Activated CD4-positive, alpha-beta T cell treated with anti-CD3 and anti-CD28 coated beads, Interleukin-2, Interleukin-4, amounts not matched to agents 100 ng/mL and 50 ng/mL, durations not matched to agents 16 hours and 8 hours (primary cell): ENCODE measurements around the gene CLEC2L.

ENCODE experiments used
- DNase-seq: peaks from one replicate; pipeline ENCODE4 v3.0.0-alpha.2; 2020; ENCODE audit warnings: low spot score

Gene CLEC2L

GRCh38 chr7:139575338-139575680 lies 51.8 kb downstream of the CLEC2L start:
- no peak for DNase-seq

GRCh38 chr7:139576179-139576973 lies 52.9 kb downstream of the CLEC2L start:
- DNase-seq: no peak

GRCh38 chr7:139580435-139580834 lies 57.0 kb downstream of the CLEC2L start:
- DNase-seq: no peak

GRCh38 chr7:139582130-139582650 lies 58.7 kb downstream of the CLEC2L start:
- DNase-seq: no peak

- DNase-seq: no peak
These were observed 59.2 kb downstream of the CLEC2L start for GRCh38 chr7:139582671-139583155.

GRCh38 chr7:139583826-139584553 lies 60.5 kb downstream of the CLEC2L start:
- no peak for DNase-seq

GRCh38 chr7:139585042-139585441 lies 61.6 kb downstream of the CLEC2L start:
- no peak for DNase-seq

GRCh38 chr7:139586286-139586685 lies 62.8 kb downstream of the CLEC2L start:
- no peak for DNase-seq

GRCh38 chr7:139587535-139587934 lies 64.0 kb downstream of the CLEC2L start:
- no peak for DNase-seq

- no peak for DNase-seq
These were observed 65.1 kb downstream of the CLEC2L start for GRCh38 chr7:139588632-139589031.

- no peak for DNase-seq
These were observed 66.0 kb downstream of the CLEC2L start for GRCh38 chr7:139589474-139589873.

- DNase-seq: no peak
These were observed 68.2 kb downstream of the CLEC2L start for GRCh38 chr7:139591550-139592195.

- DNase-seq: no peak
These were observed 69.4 kb downstream of the CLEC2L start for GRCh38 chr7:139592801-139593461.

GRCh38 chr7:139594090-139594489 lies 70.6 kb downstream of the CLEC2L start:
- no peak for DNase-seq
